Breast epithelium (tissue), 4 donors: ENCODE results near the gene PTPRN2. TPM values are rescaled to one million over a fixed set of nuclear protein-coding genes. Genes with fewer than 3 reads are reported as not detected.
"Not testable (repeated sequence)": the region's sequence is repeated elsewhere in the genome, so short reads cannot be mapped to it uniquely, and the experiment has no call there.

Source experiments
- DNase-seq, 2 donors: peaks; one replicate each; pipeline ENCODE4 v3.0.0-alpha.2; 2019; ENCODE audit warnings: low spot score in 2 of 2
- H3K27ac ChIP-seq, 2 donors: fragments of 200-600 bp; sonication (generic) in 1 of 2; one replicate each; pipeline ENCODE4 v1.5.1; 2016 to 2019; ENCODE audit warnings: mild to moderate bottlenecking in 1 of 2
- H3K27me3 ChIP-seq, 2 donors: fragments of 200-600 bp; sonication (generic) in 1 of 2; one replicate each; pipeline versions ENCODE4 v1.5.1 to v1.6.0; 2017 to 2019; ENCODE audit warnings: control low read depth in 1 of 2, mild to moderate bottlenecking in 1 of 2
- H3K36me3 ChIP-seq: fragments of 200-600 bp; one replicate; pipeline ENCODE4 v1.5.1; 2019
- H3K4me1 ChIP-seq, 2 donors: fragments of 200-600 bp; sonication (generic); one replicate each; pipeline ENCODE4 v1.5.1; 2016 to 2019; ENCODE audit warnings: control low read depth in 1 of 2
- H3K4me3 ChIP-seq, 3 donors: fragments of 200-600 bp; sonication (generic); 1 replicate in 2 of 3; 2 replicates in 1 of 3; pipeline ENCODE4 v1.5.1; 2016 to 2019; ENCODE audit warnings: mild to moderate bottlenecking in 3 of 3, moderate library complexity in 2 of 3
- H3K9me3 ChIP-seq, 2 donors: fragments of 200-600 bp; sonication (generic) in 1 of 2; one replicate each; pipeline ENCODE4 v1.5.1; 2016 to 2019; ENCODE audit warnings: control low read depth in 1 of 2
- CTCF ChIP-seq, 3 donors: fragments of 450-650 bp; IDR thresholded peaks; one replicate each; pipeline ENCODE4 v1.5.1; 2016 to 2017; ENCODE audit warnings: antibody characterized with exemption in 3 of 3, mild to moderate bottlenecking in 3 of 3, moderate library complexity in 3 of 3
- POLR2A ChIP-seq: fragments of 450-650 bp; IDR thresholded peaks from one replicate; pipeline ENCODE4 v1.6.1; 2016; ENCODE audit warnings: antibody characterized with exemption, mild to moderate bottlenecking, moderate library complexity
- POLR2AphosphoS5 ChIP-seq, 3 donors: sonication (generic); formaldehyde crosslinking; IDR thresholded peaks; one replicate each; pipeline ENCODE4 v1.6.1; 2017; ENCODE audit warnings: antibody characterized with exemption in 3 of 3
- intact Hi-C: fragments of 100-400 bp; cut with DNase I; formaldehyde crosslinking; loops from one replicate; pipeline ENCODE4 v1.15.1; 2023; ENCODE audit warnings: low total_unique reads
- total RNA-seq, 3 donors: library from RNA; depleted of rRNA; stranded (reverse); fragments of >200 nt; gene quantifications; one replicate each; pipeline ENCODE4 v1.1.0, GENCODE V29; 2016

Gene PTPRN2
- total RNA-seq, 3 donors from 2014 or later: 1.6 to 2.2 (median 2.2) TPM

- no peak overlapping the region for H3K4me3 ChIP-seq
- DNase-seq: no peak
- H3K9me3 ChIP-seq: peaks cover 15 to 32% of the 10 kb centered on the region in 2 donors
- no peaks in the 10 kb centered on the region for H3K27me3 ChIP-seq
- no peaks in the 10 kb centered on the region for H3K4me1 ChIP-seq
- TF ChIP-seq POLR2AphosphoS5 (IDR thresholded peaks at IDR 0.05) (no peak), CTCF (IDR thresholded peaks at IDR 0.05) (no peak), POLR2A (no peak)
- H3K27ac ChIP-seq: no peak overlapping the region
- no peaks in the 10 kb centered on the region for H3K36me3 ChIP-seq
- intact Hi-C loops: no loop called here
These were observed 277.5 kb downstream of the PTPRN2 start for GRCh38 chr7:158309868-158310763.

- Histone ChIP-seq H3K4me3 (no peak overlapping the region), H3K27ac (no peak overlapping the region), H3K36me3 (no peaks in the 10 kb centered on the region), H3K27me3 (no peaks in the 10 kb centered on the region), H3K4me1 (no peaks in the 10 kb centered on the region), H3K9me3 (peaks cover 11 to 32% of the 10 kb centered on the region in 2 donors)
- TF ChIP-seq POLR2AphosphoS5 (IDR thresholded peaks at IDR 0.05): no peak
- TF ChIP-seq CTCF (IDR thresholded peaks at IDR 0.05): no peak
- no peak for TF ChIP-seq POLR2A
- no peak for DNase-seq
- intact Hi-C loops: no loop called here
These were observed 279.6 kb downstream of the PTPRN2 start for GRCh38 chr7:158308001-158308400.

- intact Hi-C loops: not testable (repeated sequence)
These were observed 283.6 kb downstream of the PTPRN2 start for GRCh38 chr7:158304072-158304471.

GRCh38 chr7:158303121-158303520, 284.5 kb downstream of the PTPRN2 start:
- Histone ChIP-seq H3K27me3 (no peaks in the 10 kb centered on the region), H3K4me1 (no peaks in the 10 kb centered on the region), H3K9me3 (peaks cover 9 to 17% of the 10 kb centered on the region in 2 donors), H3K27ac (no peak overlapping the region), H3K4me3 (no peak overlapping the region), H3K36me3 (no peaks in the 10 kb centered on the region)
- TF ChIP-seq POLR2AphosphoS5 (IDR thresholded peaks at IDR 0.05) (no peak), POLR2A (no peak), CTCF (IDR thresholded peaks at IDR 0.05) (no peak)
- DNase-seq: no peak
- intact Hi-C loops: loop anchor here (1.0 kb wide), 1 partner anchor 12 kb away; no protein-coding TSS in a partner anchor

More at GRCh38 chr7:158304072-158304471, 283.6 kb downstream of the PTPRN2 start:
- H3K36me3 ChIP-seq, H3K27ac ChIP-seq, H3K4me1 ChIP-seq, H3K4me3 ChIP-seq, H3K27me3 ChIP-seq, DNase-seq: not testable (repeated sequence)
- peaks cover 11 to 22% of the 10 kb centered on the region in 2 donors for H3K9me3 ChIP-seq

GRCh38 chr7:158302274-158303070, 285.2 kb downstream of the PTPRN2 start:
- DNase-seq: no peak
- intact Hi-C loops: loop anchor here (1.0 kb wide), 1 partner anchor 11 kb away; no protein-coding TSS in a partner anchor

More at GRCh38 chr7:158302274-158303070, 285.2 kb downstream of the PTPRN2 start:
- H3K27me3 ChIP-seq: no peaks in the 10 kb centered on the region
- no peak for TF ChIP-seq CTCF (IDR thresholded peaks at IDR 0.05)
- no peak for TF ChIP-seq POLR2AphosphoS5 (IDR thresholded peaks at IDR 0.05)
- no peak for TF ChIP-seq POLR2A
- no peaks in the 10 kb centered on the region for H3K36me3 ChIP-seq
- H3K9me3 ChIP-seq: peaks cover 2 to 11% of the 10 kb centered on the region in 2 donors
- H3K4me1 ChIP-seq: no peaks in the 10 kb centered on the region
- H3K4me3 ChIP-seq: no peak overlapping the region
- H3K27ac ChIP-seq: no peak overlapping the region
